IMR-90 (cell line): ENCODE measurements around the gene KLF7. TPM values are rescaled to one million over a fixed set of nuclear protein-coding genes. Genes with fewer than 3 reads are reported as not detected.

Experiments used
- ATAC-seq: fragments of 200-7000 bp; cut with Tn5 transposase; 2 replicates; pipeline ENCODE4 v1.9.1; 2020; ENCODE audit warnings: low read depth, mild to moderate bottlenecking, moderate library complexity
- BruUV-seq: library from RNA; stranded (reverse); fragments of 400-500 nt; replicated peaks from 2 replicates; lab custom pipeline; 2021; lab: Mats Ljungman, UMichigan
- CTCF ChIA-PET: fragments of 300-600 bp; formaldehyde crosslinking; extraction: SDS; loops from one replicate; lab custom pipeline; 2021; ENCODE audit warnings: antibody characterized with exemption; lab: Yijun Ruan, JAX
- POLR2A ChIA-PET: fragments of 300-600 bp; sonication (Branson Sonifier 250); formaldehyde crosslinking; loops from one replicate; lab custom pipeline; 2022; ENCODE audit warnings: antibody characterized with exemption; ENCODE audit not compliant: unreplicated experiment; lab: Charles Lee
- DNase-seq: peaks from one replicate; pipeline ENCODE4 v3.0.0; 2013
- H2AFZ ChIP-seq: replicated peaks from 2 replicates; pipeline ENCODE3; 2013; ENCODE audit warnings: low read length, mild to moderate bottlenecking; ENCODE audit not compliant: poor library complexity
- H2AK5ac ChIP-seq: 2 replicates; pipeline ENCODE4 v1.6.1; 2013; ENCODE audit warnings: low read depth, low read length, inconsistent platforms
- H2AK9ac ChIP-seq: replicated peaks from 2 replicates; pipeline ENCODE3; 2013; ENCODE audit warnings: mild to moderate bottlenecking, low read depth, low read length, moderate library complexity; ENCODE audit not compliant: poor library complexity
- H2BK120ac ChIP-seq: 2 replicates; pipeline ENCODE4 v1.6.1; 2013; ENCODE audit warnings: low read depth, low read length, inconsistent platforms
- H2BK15ac ChIP-seq: 3 replicates; pipeline ENCODE4 v1.6.1; 2013; ENCODE audit warnings: low read depth, low read length, inconsistent platforms
- H2BK20ac ChIP-seq: 2 replicates; pipeline ENCODE4 v1.6.1; 2013; ENCODE audit warnings: low read depth, mild to moderate bottlenecking, inconsistent platforms, low read length, moderate library complexity
- H2BK5ac ChIP-seq: 2 replicates; pipeline ENCODE4 v1.6.1; 2013; ENCODE audit warnings: mild to moderate bottlenecking, low read depth, low read length, inconsistent platforms; ENCODE audit not compliant: poor library complexity, severe bottlenecking
- H3K14ac ChIP-seq: replicated peaks from 2 replicates; pipeline ENCODE4 v1.6.1; 2013; ENCODE audit warnings: low read depth, low read length, inconsistent platforms
- H3K18ac ChIP-seq: 2 replicates; pipeline ENCODE4 v1.6.1; 2013; ENCODE audit warnings: low read depth, low read length, control low read depth
- H3K23ac ChIP-seq: 2 replicates; pipeline ENCODE4 v1.6.1; 2013; ENCODE audit warnings: low read depth, low read length, inconsistent platforms
- H3K27ac ChIP-seq: 2 replicates; pipeline ENCODE4 v1.5.1; 2013; ENCODE audit warnings: mild to moderate bottlenecking, control low read depth, low read length; ENCODE audit not compliant: insufficient read depth
- H3K27me3 ChIP-seq: 2 replicates; pipeline ENCODE4 v1.6.1; 2013; ENCODE audit warnings: low read length; ENCODE audit not compliant: control insufficient read depth, insufficient read depth
- H3K36me3 ChIP-seq: 2 replicates; pipeline ENCODE4 v1.6.1; 2013; ENCODE audit warnings: low read length, mixed read lengths; ENCODE audit not compliant: control insufficient read depth, insufficient read depth
- H3K4ac ChIP-seq: 2 replicates; pipeline ENCODE4 v1.6.1; 2013; ENCODE audit warnings: low read depth, low read length, inconsistent platforms
- H3K4me1 ChIP-seq: 2 replicates; pipeline ENCODE4 v1.6.1; 2013; ENCODE audit warnings: low read length, mixed read lengths; ENCODE audit not compliant: control insufficient read depth, insufficient read depth
- H3K4me2 ChIP-seq: 2 replicates; pipeline ENCODE4 v1.6.1; 2013; ENCODE audit warnings: low read depth, mild to moderate bottlenecking, control low read depth, low read length, moderate library complexity
- H3K4me3 ChIP-seq: 2 replicates; pipeline ENCODE4 v1.5.1; 2013; ENCODE audit warnings: low read depth, mild to moderate bottlenecking, control low read depth, low read length, moderate library complexity; ENCODE audit not compliant: insufficient read depth
- H3K56ac ChIP-seq: 2 replicates; pipeline ENCODE4 v1.6.1; 2013; ENCODE audit warnings: low read length, inconsistent platforms; ENCODE audit not compliant: insufficient read depth; ENCODE audit errors: extremely low read depth
- H3K79me1 ChIP-seq, 2 experiments: 2 replicates each; pipeline ENCODE4 v1.6.1; 2013; ENCODE audit warnings: low read length in 2 of 2, inconsistent platforms in 1 of 2, low read depth in 1 of 2
- H3K9ac ChIP-seq: 2 replicates; pipeline ENCODE4 v1.6.1; 2013; ENCODE audit warnings: low read depth, low read length, control low read depth
- H3K9me1 ChIP-seq: 2 replicates; pipeline ENCODE4 v1.6.1; 2013; ENCODE audit warnings: low read length, inconsistent platforms; ENCODE audit not compliant: insufficient read depth
- H3K9me3 ChIP-seq: 2 replicates; pipeline ENCODE4 v1.6.1; 2013; ENCODE audit warnings: low read length; ENCODE audit not compliant: control insufficient read depth, insufficient read depth
- H4K20me1 ChIP-seq: 2 replicates; pipeline ENCODE4 v1.6.1; 2013; ENCODE audit warnings: low read length, inconsistent platforms; ENCODE audit not compliant: insufficient read depth
- H4K5ac ChIP-seq: 2 replicates; pipeline ENCODE4 v1.6.1; 2013; ENCODE audit warnings: mild to moderate bottlenecking, low read depth, low read length, control low read depth
- H4K8ac ChIP-seq, 2 experiments: 2 replicates each; pipeline ENCODE4 v1.6.1; 2013; ENCODE audit warnings: low read depth in 2 of 2, low read length in 2 of 2, control low read depth in 1 of 2, inconsistent platforms in 1 of 2
- H4K91ac ChIP-seq: 2 replicates; pipeline ENCODE4 v1.6.1; 2013; ENCODE audit warnings: low read depth, low read length, inconsistent platforms; ENCODE audit not compliant: insufficient read depth
- BHLHE40 ChIP-seq: fragments of 150-350 bp; IDR thresholded peaks from 2 replicates; pipeline ENCODE4 v1.6.1; 2016; ENCODE audit warnings: mild to moderate bottlenecking, low read depth, low read length
- CEBPB ChIP-seq: IDR thresholded peaks from 2 replicates; pipeline ENCODE4 v1.6.1; 2012; ENCODE audit warnings: low read depth, low read length, improper control_type of control experiment
- CHD1 ChIP-seq: IDR thresholded peaks from 2 replicates; pipeline ENCODE4 v1.6.1; 2012; ENCODE audit warnings: low read depth, low read length, improper control_type of control experiment
- FOS ChIP-seq: fragments of 150-350 bp; IDR thresholded peaks from 2 replicates; pipeline ENCODE4 v1.6.1; 2016; ENCODE audit warnings: low read depth, low read length
- MAFK ChIP-seq: IDR thresholded peaks from 2 replicates; pipeline ENCODE4 v1.6.1; 2012; ENCODE audit warnings: low read depth, low read length, improper control_type of control experiment
- MAZ ChIP-seq: IDR thresholded peaks from 2 replicates; pipeline ENCODE4 v1.6.1; 2012; ENCODE audit warnings: low read depth, mild to moderate bottlenecking, low read length, improper control_type of control experiment, moderate library complexity, borderline replicate concordance
- MXI1 ChIP-seq: IDR thresholded peaks from 2 replicates; pipeline ENCODE4 v1.6.1; 2012; ENCODE audit warnings: low read depth, mild to moderate bottlenecking, low read length, moderate library complexity, borderline replicate concordance
- NFE2L2 ChIP-seq: fragments of 150-350 bp; IDR thresholded peaks from 2 replicates; pipeline ENCODE4 v1.6.1; 2016; ENCODE audit warnings: low read depth, mild to moderate bottlenecking, low read length
- POLR2A ChIP-seq: IDR thresholded peaks from 2 replicates; pipeline ENCODE4 v1.6.1; 2012; ENCODE audit warnings: mild to moderate bottlenecking, low read depth, low read length
- RAD21 ChIP-seq: IDR thresholded peaks from 2 replicates; pipeline ENCODE4 v1.6.1; 2012; ENCODE audit warnings: low read length, improper control_type of control experiment
- RCOR1 ChIP-seq: IDR thresholded peaks from 2 replicates; pipeline ENCODE4 v1.6.1; 2012; ENCODE audit warnings: mild to moderate bottlenecking, low read length, improper control_type of control experiment; ENCODE audit not compliant: insufficient replicate concordance
- RFX5 ChIP-seq: IDR thresholded peaks from 2 replicates; pipeline ENCODE4 v1.8.0; 2012; ENCODE audit warnings: low read depth, mild to moderate bottlenecking, low read length, moderate library complexity
- SMC3 ChIP-seq: fragments of 150-350 bp; IDR thresholded peaks from 2 replicates; pipeline ENCODE4 v1.6.1; 2016; ENCODE audit warnings: low read depth, mild to moderate bottlenecking, antibody characterized with exemption, low read length, moderate library complexity
- WGBS, 2 experiments: methylation state at CpG; one replicate each; pipeline versions ENCODE4 v1.1.5 to v1.1.7; 2013; ENCODE audit warnings: missing lambda C conversion rate in 2 of 2; ENCODE audit not compliant: insufficient read length in 1 of 2; ENCODE audit errors: extremely low coverage in 2 of 2; 5-methylcytosine and 5-hydroxymethylcytosine counted together
- dilution Hi-C: fragments of 300-500 bp; cut with HindIII; formaldehyde crosslinking; loops from one replicate; pipeline ENCODE4 v1.14.3; 2018; ENCODE audit warnings: low sequenced_read_pairs; ENCODE audit not compliant: unreplicated experiment
- in situ Hi-C: fragments of 300-500 bp; cut with MboI; formaldehyde crosslinking; loops from 3 replicates; pipeline ENCODE4 v1.14.3; 2019; ENCODE audit warnings: low sequenced_read_pairs, inconsistent platforms, mixed read lengths
- intact Hi-C: fragments of 100-400 bp; cut with micrococcal nuclease; formaldehyde crosslinking; loops from 2 replicates; pipeline ENCODE4 v1.10.0; 2022
- polyA plus RNA-seq, 3 experiments: library from polyadenylated mRNA; depleted of rRNA; stranded (reverse); fragments of >200 nt; gene quantifications; 2 replicates each; pipeline ENCODE4 v1.2.3, GENCODE V29; 2012; ENCODE audit warnings: low replicate concordance in 1 of 3
- total RNA-seq: library from RNA; depleted of rRNA; stranded (reverse); fragments of >200 nt; gene quantifications from 2 replicates; pipeline ENCODE4 v1.2.3, GENCODE V29; 2012
- TF ChIP-seq, protein P1 (sequence below): fragments of 150-350 bp; IDR thresholded peaks from 2 replicates; pipeline ENCODE4 v1.6.1; 2016; ENCODE audit warnings: low read depth, mild to moderate bottlenecking, low read length, moderate library complexity, borderline replicate concordance
- TF ChIP-seq, protein P2 (sequence below): conservative IDR thresholded peaks from 2 replicates; pipeline ENCODE4 v1.5.1; 2012; ENCODE audit warnings: mild to moderate bottlenecking, low read depth, low read length, improper control_type of control experiment
- TF ChIP-seq, protein P3 (sequence below): fragments of 150-350 bp; IDR thresholded peaks from 2 replicates; pipeline ENCODE4 v1.6.1; 2017; ENCODE audit warnings: mild to moderate bottlenecking, antibody characterized with exemption, low read length, low read depth

The KLF7 gene
- total and polyA plus RNA-seq, 2 of the 4 experiments (the other 2 are of a cell fraction): 23.1 to 28.5 TPM

DNA sequence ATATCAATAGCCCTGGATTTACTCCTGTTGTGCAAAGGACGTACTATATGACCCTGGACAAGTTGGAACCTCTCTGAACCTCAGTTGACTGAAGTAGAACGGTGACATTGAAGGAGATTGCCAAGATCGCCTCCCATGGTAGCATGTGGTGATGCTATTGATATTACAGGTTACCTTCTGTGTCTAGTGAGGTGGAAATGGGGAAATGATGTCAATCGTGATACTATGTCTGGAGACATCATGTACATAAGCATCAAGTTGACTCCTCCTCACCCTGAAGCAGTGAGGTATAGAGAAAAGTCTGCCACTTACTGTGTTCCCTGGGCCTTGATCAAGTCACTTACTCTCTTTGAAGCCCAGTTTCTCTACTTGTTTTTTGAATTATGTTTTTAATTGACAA lies 93.9 kb downstream of the KLF7 start:
- Histone ChIP-seq H3K4ac (no peak overlapping the region), H3K79me1 (peaks cover 0 to 5% of the 10 kb centered on the region in 2 experiments; a peak in 1 of 4 replicates), H4K20me1 (no peaks in the 10 kb centered on the region), H3K18ac (no peak overlapping the region), H2BK15ac (no peak overlapping the region), H3K4me2 (no peak overlapping the region), H3K27ac (no peak overlapping the region), H4K91ac (no peak overlapping the region), H3K23ac (no peak overlapping the region), H3K4me1 (peaks cover 3% of the 10 kb centered on the region), H2AK5ac (no peak overlapping the region; the same call in 1 of the 2 replicates), H2BK20ac (no peak overlapping the region), H4K5ac (no peak overlapping the region), H2BK120ac (no peak overlapping the region), H3K9ac (no peak overlapping the region), H3K9me1 (0 out of 2 replicates have a peak, but pooled peaks cover 8% of the 10 kb centered on the region), H3K36me3 (peaks cover 3% of the 10 kb centered on the region; the same call in 1 of the 2 replicates), H3K14ac (no peak overlapping the region), H3K27me3 (no peaks in the 10 kb centered on the region), H2AFZ (no peak overlapping the region), H3K56ac (no peak overlapping the region), H3K4me3 (no peak overlapping the region), H2BK5ac (no peak overlapping the region), H4K8ac (no peak overlapping the region), H2AK9ac (no peak overlapping the region), H3K9me3 (no peaks in the 10 kb centered on the region)
- POLR2A ChIA-PET: no interaction called here
- in situ Hi-C loops (no loop called here), dilution Hi-C loops (no loop called here), intact Hi-C loops (loop anchor here (5.0 to 10.0 kb wide), 2 partner anchors 87 to 400 kb away; no protein-coding TSS in a partner anchor)
- TF ChIP-seq NFE2L2 (no peak), CEBPB (no peak), POLR2A (no peak), SMC3 (no peak), MAFK (no peak), MXI1 (no peak), RCOR1 (no peak), BHLHE40 (no peak), CHD1 (no peak), FOS (no peak), MAZ (no peak), RFX5 (no peak), RAD21 (no peak)
- TF ChIP-seq, protein P1, sequence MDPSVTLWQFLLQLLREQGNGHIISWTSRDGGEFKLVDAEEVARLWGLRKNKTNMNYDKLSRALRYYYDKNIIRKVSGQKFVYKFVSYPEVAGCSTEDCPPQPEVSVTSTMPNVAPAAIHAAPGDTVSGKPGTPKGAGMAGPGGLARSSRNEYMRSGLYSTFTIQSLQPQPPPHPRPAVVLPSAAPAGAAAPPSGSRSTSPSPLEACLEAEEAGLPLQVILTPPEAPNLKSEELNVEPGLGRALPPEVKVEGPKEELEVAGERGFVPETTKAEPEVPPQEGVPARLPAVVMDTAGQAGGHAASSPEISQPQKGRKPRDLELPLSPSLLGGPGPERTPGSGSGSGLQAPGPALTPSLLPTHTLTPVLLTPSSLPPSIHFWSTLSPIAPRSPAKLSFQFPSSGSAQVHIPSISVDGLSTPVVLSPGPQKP: no peak
- TF ChIP-seq, protein P2, sequence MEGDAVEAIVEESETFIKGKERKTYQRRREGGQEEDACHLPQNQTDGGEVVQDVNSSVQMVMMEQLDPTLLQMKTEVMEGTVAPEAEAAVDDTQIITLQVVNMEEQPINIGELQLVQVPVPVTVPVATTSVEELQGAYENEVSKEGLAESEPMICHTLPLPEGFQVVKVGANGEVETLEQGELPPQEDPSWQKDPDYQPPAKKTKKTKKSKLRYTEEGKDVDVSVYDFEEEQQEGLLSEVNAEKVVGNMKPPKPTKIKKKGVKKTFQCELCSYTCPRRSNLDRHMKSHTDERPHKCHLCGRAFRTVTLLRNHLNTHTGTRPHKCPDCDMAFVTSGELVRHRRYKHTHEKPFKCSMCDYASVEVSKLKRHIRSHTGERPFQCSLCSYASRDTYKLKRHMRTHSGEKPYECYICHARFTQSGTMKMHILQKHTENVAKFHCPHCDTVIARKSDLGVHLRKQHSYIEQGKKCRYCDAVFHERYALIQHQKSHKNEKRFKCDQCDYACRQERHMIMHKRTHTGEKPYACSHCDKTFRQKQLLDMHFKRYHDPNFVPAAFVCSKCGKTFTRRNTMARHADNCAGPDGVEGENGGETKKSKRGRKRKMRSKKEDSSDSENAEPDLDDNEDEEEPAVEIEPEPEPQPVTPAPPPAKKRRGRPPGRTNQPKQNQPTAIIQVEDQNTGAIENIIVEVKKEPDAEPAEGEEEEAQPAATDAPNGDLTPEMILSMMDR: no peak
- TF ChIP-seq, protein P3, sequence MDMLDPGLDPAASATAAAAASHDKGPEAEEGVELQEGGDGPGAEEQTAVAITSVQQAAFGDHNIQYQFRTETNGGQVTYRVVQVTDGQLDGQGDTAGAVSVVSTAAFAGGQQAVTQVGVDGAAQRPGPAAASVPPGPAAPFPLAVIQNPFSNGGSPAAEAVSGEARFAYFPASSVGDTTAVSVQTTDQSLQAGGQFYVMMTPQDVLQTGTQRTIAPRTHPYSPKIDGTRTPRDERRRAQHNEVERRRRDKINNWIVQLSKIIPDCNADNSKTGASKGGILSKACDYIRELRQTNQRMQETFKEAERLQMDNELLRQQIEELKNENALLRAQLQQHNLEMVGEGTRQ: no peak
- BruUV-seq: no TSS peak
- CTCF ChIA-PET: no interaction called here
- WGBS, 2 experiments: 70% methylated on average over 1 of the region's 4 CpGs; no CpG with 5 or more reads in 1 of the 2 experiments
- ATAC-seq (no peak), DNase-seq (no peak)
